Aorta (tissue), 4 donors: Measurements from ENCODE around the gene ERCC8. TPM values are rescaled to one million over a fixed set of nuclear protein-coding genes. Genes with fewer than 3 reads are reported as not detected.

Experiments
- polyA plus RNA-seq, 2 donors: library from polyadenylated mRNA; stranded (reverse); fragments of 200-250 nt; gene quantifications; one replicate each; pipeline ENCODE4 v1.2.3, GENCODE V29; 2013
- total RNA-seq, 2 donors: library from RNA; stranded (reverse); fragmentation: NEBNext Ultra II Directional; extraction: Animal tissue kit (Norgen Biotek cat#: 25700); gene quantifications; one replicate each; pipeline ENCODE4 v1.2.1, GENCODE V29; 2021
- donor health status: healthy with polysubstance abuse.
- donor health status: Bipolar disorder and iron deficiency.
- donor health status: DM: no; HTN: no; CAD: no.
- donor health status: DM: yes; HTN: yes; CAD: no.

ERCC8 gene
- total and polyA plus RNA-seq, 4 donors = 6.8 to 10.4 (median 8.4) TPM

Other genes with a start within 250 kb of the ERCC8 start
- 1 to 10 TPM in 1 of 2 donors, under 1 TPM in 1; 0.48 to 1.3 TPM for gene DEPDC1B, start 244.9 kb downstream of the ERCC8 start, total RNA-seq
- gene DEPDC1B, start 244.9 kb downstream of the ERCC8 start, polyA plus RNA-seq = 1 to 10 TPM in 1 of 2 donors, not detected in 1; 2.1 TPM
- 10 to 100 TPM in 1 of 2 donors, 1 to 10 TPM in 1; 5.4 to 10.5 TPM for gene ELOVL7, start 100.8 kb downstream of the ERCC8 start, total RNA-seq
- gene ELOVL7, start 100.8 kb downstream of the ERCC8 start, polyA plus RNA-seq = 1 to 10 TPM in 1 of 2 donors, not detected in 1; 1.5 TPM
- 10 to 100 TPM; 26.1 to 32.1 TPM for gene NDUFAF2, start 135 bp upstream of the ERCC8 start, total RNA-seq
- 10 to 100 TPM; 64.0 to 96.5 TPM for gene NDUFAF2, start 135 bp upstream of the ERCC8 start, polyA plus RNA-seq
- 10 to 100 TPM; 33.3 to 41.1 TPM for gene SMIM15, start 217.4 kb upstream of the ERCC8 start, total RNA-seq
- gene SMIM15, start 217.4 kb upstream of the ERCC8 start, polyA plus RNA-seq = 10 to 100 TPM; 21.8 to 33.9 TPM